SH-SY5Y (cell line): ENCODE data around the gene CARNS1.

Source experiments
- GATA2 ChIP-seq: IDR thresholded peaks from 2 replicates; pipeline ENCODE4 v1.6.1; 2011; ENCODE audit warnings: mild to moderate bottlenecking, low read depth, low read length
- GATA3 ChIP-seq: IDR thresholded peaks from 2 replicates; pipeline ENCODE4 v1.6.1; 2011; ENCODE audit warnings: low read depth, mild to moderate bottlenecking, low read length, moderate library complexity

DNA sequence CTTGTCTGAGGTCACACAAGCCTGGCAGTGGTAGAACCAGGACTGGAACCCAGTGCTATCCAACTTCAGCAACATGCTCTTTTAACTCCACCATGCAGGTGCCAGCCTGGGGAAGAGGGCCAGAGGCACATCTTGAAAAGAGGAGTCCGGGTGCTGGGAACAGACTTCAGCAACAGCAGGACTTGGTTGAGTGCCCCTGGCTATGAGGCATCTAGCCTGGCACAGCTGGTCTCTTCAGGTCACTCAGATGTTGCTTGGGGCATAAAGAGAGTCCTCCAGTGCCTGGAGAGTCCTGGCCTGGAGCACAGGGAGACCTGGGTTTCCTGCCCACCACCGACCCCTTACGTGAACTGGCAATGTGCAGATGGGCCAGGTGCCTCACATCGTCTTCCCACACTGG lies 36.9 kb upstream of the CARNS1 start:
- no peak for TF ChIP-seq GATA3
- TF ChIP-seq GATA2 = no peak
